Measurements from ENCODE around the gene ATP1A3.

DNA sequence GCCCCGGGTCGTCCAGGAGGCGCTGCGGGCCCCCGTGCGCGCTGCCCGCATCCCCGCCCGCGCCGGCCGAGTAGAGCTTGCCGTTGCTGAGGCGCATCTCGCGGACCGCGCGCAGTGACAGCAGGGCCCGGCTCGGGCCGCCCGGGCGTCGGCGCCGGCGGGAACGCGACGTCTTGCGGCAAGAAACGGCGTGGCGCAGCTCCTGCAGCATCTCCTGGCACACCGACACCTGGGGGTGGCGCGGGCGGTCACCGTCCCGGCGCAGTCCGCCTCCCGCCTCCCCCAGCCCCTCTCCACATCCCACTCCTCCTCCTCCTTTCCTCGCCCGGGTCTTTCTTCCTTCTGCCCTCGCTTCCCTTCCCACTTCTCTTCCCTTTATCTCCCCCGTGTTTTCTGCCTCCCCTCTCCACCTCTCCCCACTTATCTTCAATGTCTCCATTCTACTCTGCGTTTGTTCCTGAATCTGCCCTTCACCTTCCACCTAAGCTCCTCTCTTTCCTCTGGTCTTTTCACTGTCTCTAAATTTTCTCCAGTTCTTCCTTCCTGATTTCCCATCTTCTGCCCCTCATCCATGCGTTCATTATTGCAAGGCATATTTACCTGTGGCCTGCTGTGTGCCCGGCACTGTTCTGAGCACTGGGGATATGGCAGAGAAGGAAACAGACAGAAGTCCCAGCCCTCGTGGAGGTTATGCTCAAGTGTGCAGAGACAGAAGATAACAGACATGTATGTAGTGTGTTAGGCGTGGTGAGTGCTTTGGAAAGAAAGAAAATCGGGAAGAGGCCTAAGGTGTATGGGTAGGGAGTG, 5.2 kb upstream of the ATP1A3 start:
- TF ChIP-seq, protein P1, sequence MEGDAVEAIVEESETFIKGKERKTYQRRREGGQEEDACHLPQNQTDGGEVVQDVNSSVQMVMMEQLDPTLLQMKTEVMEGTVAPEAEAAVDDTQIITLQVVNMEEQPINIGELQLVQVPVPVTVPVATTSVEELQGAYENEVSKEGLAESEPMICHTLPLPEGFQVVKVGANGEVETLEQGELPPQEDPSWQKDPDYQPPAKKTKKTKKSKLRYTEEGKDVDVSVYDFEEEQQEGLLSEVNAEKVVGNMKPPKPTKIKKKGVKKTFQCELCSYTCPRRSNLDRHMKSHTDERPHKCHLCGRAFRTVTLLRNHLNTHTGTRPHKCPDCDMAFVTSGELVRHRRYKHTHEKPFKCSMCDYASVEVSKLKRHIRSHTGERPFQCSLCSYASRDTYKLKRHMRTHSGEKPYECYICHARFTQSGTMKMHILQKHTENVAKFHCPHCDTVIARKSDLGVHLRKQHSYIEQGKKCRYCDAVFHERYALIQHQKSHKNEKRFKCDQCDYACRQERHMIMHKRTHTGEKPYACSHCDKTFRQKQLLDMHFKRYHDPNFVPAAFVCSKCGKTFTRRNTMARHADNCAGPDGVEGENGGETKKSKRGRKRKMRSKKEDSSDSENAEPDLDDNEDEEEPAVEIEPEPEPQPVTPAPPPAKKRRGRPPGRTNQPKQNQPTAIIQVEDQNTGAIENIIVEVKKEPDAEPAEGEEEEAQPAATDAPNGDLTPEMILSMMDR (IDR thresholded peaks at IDR 0.05): no peak
- no peak for TF ChIP-seq POLR2A (IDR thresholded peaks at IDR 0.05)
